Myocyte (in vitro differentiated cells): Measurements from ENCODE around the gene SNTG2. TPM values are rescaled to one million over a fixed set of nuclear protein-coding genes. Genes with fewer than 3 reads are reported as not detected.

Experiments used
- DNase-seq: peaks from one replicate; pipeline ENCODE4 v3.0.0-alpha.2; 2012; ENCODE audit warnings: low read depth
- total RNA-seq: library from RNA; depleted of rRNA; stranded (reverse); fragments of >200 nt; gene quantifications from 2 replicates; pipeline ENCODE4 v1.2.3, GENCODE V29; 2014

Gene SNTG2
- total RNA-seq, 1 donor from 2014 or later = not detected

DNA sequence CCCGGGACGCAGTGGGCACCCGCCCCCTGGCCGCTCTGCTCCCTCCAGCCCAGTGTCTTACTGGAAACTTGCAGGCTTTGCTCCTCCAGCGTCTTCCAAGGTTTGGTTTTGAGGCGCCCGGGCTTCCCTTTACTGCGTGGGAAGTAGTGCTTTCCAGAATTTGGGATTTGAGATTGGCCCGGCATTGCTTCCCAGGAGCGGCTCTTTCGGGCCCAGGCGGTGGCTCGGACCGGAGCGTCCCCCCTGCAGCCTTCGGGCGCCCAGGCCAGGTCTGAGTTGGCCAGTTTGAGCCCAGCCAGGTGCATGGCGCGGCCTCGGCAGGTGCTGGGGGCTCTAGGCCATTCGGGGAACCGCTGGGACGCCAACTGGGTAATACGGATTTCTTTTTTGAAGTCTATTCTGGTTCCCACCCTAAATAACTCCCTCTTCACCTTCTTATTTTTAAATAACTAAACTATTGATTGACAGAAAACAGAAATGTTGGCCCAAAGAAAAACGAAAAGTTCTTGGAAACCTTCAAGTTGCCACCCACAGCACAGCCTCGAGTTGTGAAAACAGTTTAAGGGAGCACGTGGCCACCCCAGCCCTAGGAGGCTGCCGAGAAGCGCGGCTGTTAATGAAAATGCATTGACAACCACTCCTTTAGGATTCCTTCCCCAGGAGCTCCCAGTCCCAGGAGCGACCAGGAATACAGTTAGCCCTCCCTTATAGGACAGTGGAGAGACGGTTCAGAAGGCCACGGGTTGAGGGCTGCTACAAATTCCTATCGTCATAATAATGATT, 766 bp downstream of the SNTG2 start:
- no peak for DNase-seq

DNA sequence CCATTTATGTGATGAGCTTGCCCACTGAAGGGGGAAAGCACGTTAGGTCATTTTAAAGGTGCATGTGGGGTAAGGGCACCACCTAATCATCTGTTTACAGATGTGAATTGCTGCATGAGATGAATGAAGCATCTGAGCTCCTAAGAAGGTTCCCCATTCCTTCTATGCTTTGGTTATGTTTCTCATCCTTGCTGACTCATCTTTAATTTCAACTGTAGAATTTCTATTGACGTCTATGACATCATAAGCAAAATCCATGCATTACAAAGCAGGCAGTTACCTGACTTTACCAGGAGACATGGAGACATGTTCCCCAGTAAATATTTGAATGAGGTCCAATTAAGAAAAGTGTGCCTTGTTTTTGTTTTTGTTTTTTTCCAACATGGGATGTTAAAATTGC, 2.8 kb downstream of the SNTG2 start:
- no peak for DNase-seq

DNA sequence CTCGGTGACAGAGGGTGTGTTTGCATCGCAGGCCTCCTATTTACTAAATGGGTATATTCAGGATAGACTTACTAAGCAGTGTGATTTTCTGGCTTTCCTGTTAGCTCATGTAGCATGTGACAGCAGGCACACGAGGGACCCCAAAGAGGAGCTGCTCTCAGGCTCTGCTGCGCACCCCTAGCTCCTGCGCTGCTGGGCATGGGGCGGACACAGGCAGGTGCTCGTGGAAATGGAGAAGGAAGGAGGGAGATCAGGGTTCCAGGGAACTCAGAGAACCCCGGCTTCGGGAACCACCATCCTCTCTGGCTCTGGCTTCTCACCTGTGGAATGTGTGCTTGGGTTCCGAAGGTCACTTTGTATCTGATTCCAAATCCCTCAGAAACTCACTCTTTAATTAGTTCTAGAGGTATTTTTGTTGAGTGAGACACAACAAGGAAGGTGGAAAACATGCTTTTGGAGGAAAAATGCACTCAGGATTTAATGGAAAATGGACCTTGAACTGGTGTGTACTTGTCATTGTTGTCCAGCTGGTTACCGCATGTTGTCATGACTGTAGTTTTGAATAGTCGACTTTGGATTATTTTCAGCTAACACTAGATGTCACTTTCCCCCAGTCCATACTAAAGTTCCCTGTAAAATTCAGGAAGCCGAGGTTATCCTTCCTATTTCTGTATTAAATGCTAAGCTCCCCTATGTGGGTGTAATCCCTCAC, 3.5 kb downstream of the SNTG2 start:
- DNase-seq = peak; percentile 23

DNA sequence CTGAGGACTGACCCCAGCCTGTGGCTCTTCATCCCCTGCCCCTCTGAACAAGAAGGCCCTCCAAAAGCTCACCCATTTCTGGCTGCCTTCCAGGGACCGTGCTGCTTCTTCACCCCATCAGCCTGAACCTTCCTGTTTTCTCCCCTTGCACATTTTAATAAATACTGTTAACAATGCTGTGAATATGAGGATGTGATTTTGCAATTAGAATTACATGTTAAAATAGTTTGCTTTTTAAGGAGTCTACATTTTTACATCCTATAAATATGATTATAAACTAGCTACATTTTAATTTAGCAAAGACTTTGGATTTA, 4.0 kb downstream of the SNTG2 start:
- DNase-seq = no peak

DNA sequence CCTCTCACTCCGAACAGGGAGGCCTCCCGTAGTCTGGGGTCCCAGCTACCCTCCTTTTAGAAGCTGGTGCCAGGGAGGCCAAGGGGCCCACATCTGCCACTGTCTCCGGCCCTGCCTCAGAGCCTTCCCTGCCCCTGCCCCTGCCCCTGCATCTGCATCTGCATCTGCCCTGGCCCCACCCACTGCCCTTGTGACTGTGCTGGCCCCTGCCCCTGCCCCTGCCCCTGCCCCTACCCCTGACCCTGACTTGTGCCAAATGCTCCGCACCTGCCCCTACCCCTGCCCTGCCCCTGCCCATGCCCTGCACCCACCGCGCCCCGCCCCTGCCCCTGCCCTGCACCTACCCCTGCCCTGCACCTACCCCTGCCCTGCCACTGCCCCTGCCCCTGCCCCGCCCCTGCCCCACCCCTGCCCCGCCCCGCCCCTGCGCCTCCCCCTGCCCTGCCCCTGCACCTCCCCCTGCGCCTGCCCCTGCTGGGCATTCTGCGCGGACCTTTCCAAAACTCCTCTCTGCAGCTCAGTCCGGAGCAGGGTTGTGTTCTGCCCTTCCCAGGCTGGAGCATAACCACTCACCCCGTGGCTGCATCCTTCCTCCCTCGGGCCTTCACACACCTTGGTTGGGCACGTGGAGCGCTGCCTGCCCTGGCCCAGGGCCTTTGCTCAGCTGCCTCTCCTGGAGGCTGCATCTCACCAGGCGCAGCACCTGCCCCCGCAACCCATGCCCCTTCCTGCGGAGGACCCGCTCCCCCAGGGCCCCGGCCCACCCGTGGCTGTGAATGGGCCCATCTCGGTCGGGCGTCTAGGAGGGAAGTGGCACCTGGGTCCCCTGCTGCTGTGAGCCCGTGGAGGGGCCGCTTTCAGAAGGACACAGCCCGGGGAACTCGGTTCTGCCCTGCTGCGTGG, 5.4 kb downstream of the SNTG2 start:
- DNase-seq = no peak

DNA sequence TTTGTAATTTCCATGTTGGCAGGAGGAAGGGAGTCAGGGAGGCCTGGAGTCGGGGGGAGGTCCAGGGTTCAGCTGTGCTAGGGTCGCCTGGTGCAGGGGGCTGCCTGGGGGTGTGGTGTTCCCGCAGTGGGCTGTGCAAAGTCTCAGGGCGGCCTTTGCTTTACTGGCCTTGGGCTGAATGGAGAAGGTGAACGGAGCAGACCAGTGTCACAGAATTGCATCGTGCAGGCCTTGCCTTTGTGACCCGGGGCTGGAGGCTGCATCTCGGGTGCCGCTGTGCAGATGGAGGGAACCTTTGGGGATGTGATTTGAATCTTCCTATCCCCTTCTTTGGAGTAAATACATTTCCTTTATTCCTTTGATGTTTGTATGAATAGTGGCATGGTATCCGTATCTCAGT, 8.8 kb downstream of the SNTG2 start:
- no peak for DNase-seq

DNA sequence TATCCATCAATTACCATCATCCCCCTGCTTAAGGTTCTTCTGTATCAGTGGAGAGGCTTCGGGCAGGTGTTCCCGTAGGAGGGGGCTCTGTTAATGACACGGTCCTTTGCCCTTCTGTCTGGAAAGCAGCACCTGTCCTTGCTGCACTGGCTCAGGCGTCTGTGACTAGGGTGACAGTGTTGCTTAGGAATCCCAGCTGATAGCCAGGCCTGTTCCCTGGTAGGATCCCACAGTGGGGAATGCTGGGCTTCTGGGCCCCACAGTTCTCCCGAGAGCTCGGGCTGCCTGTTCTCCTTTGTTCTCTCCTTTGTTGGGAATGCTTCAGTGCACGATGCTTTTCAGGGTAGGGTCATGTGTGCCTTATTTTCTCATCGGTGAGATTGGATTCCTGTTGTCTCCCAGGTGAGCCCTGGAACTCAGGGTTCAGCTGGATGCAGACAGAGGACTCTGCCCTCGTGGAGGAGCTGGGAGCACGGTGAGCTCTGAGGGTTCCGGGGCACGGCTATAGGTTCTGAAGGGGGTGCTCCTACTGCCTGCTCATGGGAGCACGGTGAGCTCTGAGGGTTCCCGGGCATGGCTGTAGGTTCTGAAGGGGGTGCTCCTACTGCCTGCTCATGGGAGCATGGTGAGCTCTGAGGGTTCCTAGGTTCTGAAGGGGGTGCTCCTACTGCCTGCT, 9.6 kb downstream of the SNTG2 start:
- DNase-seq = peak; percentile 47

DNA sequence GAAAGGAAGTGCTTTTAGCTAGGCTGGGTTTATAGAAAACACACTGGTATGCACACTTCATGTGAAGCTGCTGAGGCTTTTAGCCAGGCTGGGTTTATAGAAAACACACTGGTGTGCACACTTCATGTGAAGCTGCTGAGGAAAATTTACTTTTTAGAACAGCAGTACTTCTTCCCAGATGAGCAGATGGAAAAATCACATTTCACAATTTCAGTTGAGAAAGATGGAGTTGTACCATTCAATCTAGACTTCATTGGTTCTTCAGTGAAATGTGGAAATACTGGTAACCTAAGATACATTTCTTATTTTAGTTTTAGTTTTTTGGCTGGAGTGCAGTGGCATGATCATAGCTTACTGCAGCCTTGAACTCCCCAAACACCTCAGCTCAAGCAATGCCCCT, 11.1 kb downstream of the SNTG2 start:
- no peak for DNase-seq

DNA sequence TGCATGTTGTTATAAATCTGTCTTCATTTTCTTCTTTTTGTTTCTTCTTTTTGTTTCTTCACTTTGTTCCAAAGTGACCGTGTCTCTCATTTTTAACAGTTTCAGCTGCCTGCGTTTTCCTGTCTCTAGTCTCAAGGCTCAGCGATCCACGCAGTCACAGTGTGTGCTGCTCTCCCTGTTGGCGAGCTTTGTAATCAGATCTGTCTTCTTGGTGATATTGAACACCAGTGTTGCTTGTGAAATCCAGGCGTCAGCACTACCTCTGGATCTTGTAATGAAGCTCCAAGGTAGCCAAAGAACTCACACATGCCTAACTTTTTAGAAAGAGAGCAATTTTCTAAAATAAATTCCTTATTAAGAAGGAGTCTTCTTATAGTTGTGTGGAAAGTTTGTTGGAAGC, 13.2 kb downstream of the SNTG2 start:
- DNase-seq = no peak

DNA sequence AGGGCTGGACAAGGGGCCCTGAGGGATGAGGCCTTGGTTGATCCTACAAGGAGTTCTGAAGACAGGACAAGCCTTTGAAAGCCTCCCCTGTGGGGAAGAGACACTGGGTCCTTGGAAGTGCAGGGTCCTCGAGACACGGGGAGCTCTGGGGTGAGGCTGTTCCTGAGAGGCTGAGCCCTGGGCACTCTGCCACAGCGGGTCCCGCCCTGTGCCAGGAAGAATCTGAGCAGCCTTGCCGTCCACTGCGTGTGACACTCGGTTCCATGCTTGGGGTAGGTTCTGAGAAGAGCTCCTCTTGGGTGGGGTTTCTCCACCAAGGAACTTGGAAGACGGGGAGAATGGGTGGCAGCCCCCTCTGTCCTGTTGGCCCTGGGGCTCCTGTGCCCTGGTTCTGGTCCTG, 13.9 kb downstream of the SNTG2 start:
- no peak for DNase-seq

DNA sequence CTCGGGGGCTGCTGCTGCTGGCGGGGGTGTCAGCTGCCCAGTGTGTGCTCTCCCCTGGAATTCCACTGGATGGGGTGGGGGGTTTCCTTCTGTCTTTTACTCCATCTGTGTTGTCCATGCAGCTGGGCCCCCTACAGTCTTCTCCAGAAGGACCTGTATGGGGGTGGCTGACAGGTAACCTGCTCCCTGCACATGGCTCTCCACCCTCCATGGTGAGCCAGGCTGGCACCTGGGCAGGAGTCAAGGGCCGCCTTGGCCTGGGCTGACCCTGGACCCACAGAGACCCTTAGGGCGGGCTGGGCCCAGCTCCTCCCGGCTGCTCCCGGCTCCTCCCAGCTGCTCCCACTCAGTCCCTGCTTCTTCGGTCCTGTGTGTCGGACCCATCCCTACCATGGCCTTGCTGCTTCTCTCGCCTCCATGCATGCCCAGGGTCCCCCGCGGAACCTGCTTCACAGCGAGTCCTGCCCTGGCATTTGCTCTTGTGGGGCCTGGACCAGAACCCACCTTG, 15.0 kb downstream of the SNTG2 start:
- DNase-seq = no peak

DNA sequence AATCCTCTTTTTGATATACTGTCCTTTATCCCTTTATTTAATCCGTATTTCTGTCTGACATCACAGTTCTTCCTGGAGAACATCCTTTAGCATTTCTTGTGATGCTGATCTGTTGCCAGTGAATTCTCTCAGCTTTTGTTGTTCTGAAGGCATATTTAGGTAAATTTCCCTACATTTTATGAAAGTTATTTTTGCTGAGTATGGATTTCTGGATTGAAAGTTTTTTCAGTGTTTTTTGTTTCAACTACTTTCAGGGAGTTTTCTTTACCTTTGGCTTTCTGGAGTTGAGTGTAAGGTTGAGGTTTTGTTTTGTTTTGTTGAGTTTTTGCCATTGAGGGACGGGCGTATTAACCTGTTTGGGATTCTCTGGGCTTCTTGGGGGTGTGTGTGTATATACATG, 22.5 kb downstream of the SNTG2 start:
- DNase-seq = no peak

DNA sequence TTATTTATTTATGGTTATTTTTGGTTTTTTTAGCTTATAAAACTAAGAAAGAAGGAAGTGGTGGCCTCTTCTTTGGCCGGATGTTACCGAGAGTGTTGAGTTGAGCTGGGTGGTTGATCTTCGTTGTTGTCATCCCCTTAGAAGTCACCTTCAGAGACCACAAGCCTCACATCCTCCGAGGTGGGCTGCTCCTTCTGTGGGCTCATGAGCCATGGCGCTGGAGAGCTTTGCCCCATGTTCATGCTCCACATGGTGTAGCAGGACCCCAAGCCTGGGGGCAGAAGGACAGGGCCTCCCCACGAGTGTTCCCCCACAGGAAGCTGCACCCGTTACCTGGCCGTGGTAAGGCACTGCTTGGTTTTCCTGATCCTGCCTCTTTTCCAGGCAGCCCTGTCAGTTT, 23.4 kb downstream of the SNTG2 start:
- DNase-seq = no peak

DNA sequence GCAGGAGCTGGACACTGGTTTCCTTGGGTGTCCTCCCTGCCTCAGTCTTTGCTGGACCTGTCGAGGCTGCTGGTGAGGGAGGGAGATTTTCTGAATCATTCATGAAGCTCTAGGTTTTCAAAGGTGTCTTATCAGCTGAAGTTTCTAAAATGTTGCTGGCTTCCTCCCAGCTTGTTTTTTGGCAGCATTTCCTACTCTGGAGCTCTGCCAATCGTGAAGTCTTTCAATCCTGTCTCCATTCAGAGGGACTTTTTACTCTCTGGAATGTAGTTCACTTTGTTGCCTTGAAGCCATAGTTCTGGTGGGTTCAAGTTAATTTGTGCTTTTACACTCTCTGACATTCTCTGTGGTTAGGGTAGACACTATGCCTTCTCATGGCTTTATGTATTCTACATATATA, 23.9 kb downstream of the SNTG2 start:
- no peak for DNase-seq

DNA sequence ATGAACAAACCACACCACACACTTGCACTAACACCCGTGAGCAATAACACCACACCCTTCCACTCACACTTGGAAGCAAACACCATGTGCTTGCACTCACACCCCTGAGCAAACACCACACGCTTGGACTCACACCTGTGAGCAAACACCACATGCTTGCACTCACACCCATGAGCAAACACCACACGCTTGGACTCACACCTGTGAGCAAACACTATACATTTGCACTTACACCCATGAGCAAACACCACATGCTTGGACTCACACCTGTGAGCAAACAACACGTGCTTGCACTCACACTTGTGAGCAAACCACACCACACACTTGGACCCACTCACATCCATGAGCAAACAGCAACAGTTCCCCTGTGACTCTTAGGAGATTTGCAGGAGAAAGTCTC, 24.4 kb downstream of the SNTG2 start:
- no peak for DNase-seq

DNA sequence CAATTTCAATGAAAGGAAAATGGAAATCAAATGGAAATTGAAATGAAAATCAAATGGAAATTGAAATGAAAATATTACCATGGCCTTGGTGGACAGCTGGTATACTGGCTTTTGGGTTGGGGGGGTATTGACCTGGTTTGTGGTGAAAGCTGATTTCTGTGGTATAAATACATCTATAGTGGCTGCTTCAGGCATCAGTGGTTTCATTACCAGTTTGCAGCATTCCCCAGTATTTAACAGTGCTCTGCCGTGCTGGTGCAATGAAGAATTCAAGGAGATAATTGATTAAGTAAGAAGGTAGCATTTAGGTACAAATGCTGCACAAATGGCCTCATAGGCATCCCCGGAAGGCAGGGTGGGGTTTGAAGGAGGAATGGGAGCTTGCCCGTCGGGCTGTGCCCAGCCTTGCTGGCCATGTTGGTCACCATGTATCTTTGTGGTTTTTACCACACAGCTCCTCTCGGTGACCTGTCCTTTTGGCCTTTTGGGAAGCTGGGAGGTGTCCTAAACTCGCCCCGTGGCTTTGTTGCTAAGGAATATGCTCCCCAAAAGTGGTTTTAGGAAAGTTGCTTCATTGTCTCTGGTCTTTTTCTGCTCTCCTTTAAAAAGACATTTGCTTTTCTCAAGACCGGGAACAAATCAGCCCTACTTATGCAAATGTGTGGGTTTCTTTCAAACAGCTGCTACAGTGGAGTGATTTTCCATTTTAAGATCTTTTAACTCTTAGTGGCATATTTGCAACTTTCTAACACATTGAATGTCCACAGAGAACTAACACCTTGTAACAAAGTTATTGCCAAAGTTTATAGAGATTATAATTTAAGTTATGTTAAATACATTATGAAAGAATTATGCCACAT, 28.6 kb downstream of the SNTG2 start:
- DNase-seq = peak; percentile 76

DNA sequence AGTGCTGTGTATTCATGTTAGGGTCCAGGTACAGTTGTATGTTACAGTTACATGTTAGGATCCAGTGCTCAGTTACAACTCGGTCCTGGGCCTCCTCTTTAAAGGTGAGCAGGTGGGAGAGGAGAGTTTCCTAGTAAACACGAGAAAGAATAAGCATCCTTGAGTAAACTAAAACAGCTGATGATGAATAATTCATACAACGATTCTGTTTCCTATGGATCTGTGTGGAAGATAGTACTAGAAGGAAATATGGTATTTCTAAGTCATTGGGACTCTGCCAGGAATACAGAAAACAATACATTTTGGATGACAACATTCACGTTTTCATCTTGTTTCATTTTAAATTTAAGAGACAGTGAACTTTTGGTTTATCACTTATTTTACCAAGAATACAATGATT, 29.5 kb downstream of the SNTG2 start:
- no peak for DNase-seq

DNA sequence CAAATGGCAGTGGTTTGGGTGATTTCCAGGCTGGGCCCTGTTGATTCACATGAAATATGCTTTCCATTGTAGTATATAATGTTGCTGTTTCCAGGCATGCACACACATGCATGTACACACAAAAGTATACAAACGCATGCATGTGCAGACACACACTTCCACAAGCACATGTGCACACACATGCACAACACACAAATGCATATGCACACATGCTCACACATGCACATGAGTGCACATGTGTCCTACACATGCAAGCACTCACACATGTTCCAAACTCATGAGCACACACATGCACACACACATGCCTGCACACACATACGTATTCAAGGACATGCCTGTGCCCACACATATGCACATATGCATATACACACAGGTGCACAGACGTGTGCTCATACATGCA, 30.6 kb downstream of the SNTG2 start:
- DNase-seq = no peak

DNA sequence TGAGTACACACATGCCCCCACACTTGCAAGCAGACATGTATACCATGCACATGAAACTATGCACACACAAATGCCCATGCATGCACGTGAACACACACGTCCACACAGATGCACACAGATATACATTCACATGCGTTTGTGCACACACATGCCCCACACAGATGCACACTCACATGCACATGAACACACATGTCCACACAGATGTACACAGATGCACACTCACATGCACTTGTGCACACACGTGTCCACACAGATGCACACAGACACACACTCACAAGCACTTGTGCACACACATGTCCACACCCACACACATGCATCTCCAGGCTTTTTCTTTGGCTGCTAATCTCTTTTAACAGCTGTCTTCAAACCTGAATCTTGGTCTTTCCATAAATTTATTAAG, 31.1 kb downstream of the SNTG2 start:
- no peak for DNase-seq

DNA sequence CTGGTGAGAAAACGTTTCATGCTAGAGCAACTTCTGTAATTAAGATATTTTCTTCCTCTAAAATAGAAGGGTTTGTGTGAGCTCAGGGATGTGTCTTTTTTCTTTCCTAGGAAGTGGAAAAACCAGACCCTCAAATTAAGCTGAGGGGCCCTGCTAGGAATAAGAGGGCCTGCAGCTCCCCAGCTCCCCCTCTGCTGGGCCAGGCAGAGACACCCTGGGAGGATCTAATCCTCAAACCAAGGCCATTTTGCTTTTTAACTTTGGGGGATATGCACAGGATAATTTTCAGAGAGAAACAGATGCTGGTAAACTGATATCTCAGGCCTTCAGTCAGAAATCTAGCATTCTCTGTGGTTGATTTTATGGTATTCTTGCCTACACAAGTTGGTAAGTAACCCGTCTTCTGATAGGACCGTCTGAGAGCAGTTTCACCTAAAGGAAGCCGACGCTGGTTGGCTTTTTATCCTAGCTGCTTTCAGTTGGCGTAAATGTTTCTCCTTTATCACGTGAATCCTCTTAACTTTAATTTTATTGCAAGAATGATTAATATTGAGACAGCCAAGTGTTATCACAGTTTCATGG, 34.8 kb downstream of the SNTG2 start:
- DNase-seq = peak; percentile 22
